Ishikawa (cell line): Measurements from ENCODE around the gene MECP2.

Experiments used
- CEBPB ChIP-seq: IDR thresholded peaks from 2 replicates; pipeline ENCODE4 v1.6.1; 2012
- CREB1 ChIP-seq: IDR thresholded peaks from 2 replicates; pipeline ENCODE4 v1.6.1; 2012; ENCODE audit warnings: low read depth
- EGR1 ChIP-seq: IDR thresholded peaks from 2 replicates; pipeline ENCODE4 v1.6.1; 2012
- EP300 ChIP-seq: IDR thresholded peaks from 2 replicates; pipeline ENCODE4 v1.6.1; 2012; ENCODE audit warnings: borderline replicate concordance
- FOXM1 ChIP-seq: IDR thresholded peaks from 2 replicates; pipeline ENCODE4 v1.6.1; 2012; ENCODE audit warnings: low read depth, borderline replicate concordance
- RAD21 ChIP-seq: IDR thresholded peaks from 2 replicates; pipeline ENCODE4 v1.6.1; 2012; ENCODE audit warnings: low read depth
- TAF1 ChIP-seq: IDR thresholded peaks from 2 replicates; pipeline ENCODE4 v1.6.1; 2012; ENCODE audit warnings: low read depth, mild to moderate bottlenecking
- TCF12 ChIP-seq: IDR thresholded peaks from 2 replicates; pipeline ENCODE4 v1.6.1; 2012; ENCODE audit warnings: low read depth
- TEAD4 ChIP-seq: IDR thresholded peaks from 2 replicates; pipeline ENCODE4 v1.6.1; 2012
- YY1 ChIP-seq: IDR thresholded peaks from 2 replicates; pipeline ENCODE4 v1.6.1; 2012; ENCODE audit warnings: low read depth
- ZBTB7A ChIP-seq: IDR thresholded peaks from 2 replicates; pipeline ENCODE4 v1.6.1; 2012; ENCODE audit warnings: low read depth
- TF ChIP-seq, protein P1 (sequence below): IDR thresholded peaks from 2 replicates; pipeline ENCODE4 v1.6.1; 2012
- TF ChIP-seq, protein P2 (sequence below): IDR thresholded peaks from 2 replicates; pipeline ENCODE4 v1.6.1; 2012; ENCODE audit warnings: low read depth, mild to moderate bottlenecking
- TF ChIP-seq, protein P3 (sequence below): IDR thresholded peaks from 2 replicates; pipeline ENCODE4 v1.6.1; 2012

Gene MECP2

DNA sequence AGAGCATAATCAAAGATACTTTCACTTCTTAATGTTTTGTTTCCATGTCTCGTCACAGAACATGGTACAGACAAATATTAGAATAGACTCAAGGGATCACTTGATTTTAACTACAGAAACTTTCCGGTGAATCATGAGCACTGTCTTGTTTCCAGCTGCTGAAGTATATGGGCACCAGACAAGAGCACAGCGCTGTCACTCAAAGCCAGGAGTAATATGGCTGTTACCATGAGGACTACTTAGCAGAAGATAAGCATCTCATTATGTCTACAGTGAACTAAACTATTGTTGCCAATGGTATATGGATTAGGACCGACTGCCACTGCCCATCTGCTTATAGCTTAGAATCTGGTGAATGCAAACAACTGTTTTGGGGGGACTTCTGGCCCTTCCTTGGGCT lies 34.3 kb downstream of the MECP2 start:
- TF ChIP-seq EP300 = no peak
- no peak for TF ChIP-seq RAD21
- TF ChIP-seq ZBTB7A = no peak
- TF ChIP-seq, protein P1, sequence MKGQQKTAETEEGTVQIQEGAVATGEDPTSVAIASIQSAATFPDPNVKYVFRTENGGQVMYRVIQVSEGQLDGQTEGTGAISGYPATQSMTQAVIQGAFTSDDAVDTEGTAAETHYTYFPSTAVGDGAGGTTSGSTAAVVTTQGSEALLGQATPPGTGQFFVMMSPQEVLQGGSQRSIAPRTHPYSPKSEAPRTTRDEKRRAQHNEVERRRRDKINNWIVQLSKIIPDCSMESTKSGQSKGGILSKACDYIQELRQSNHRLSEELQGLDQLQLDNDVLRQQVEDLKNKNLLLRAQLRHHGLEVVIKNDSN = no peak
- TF ChIP-seq YY1 = no peak
- TF ChIP-seq TEAD4 = no peak
- no peak for TF ChIP-seq CREB1

DNA sequence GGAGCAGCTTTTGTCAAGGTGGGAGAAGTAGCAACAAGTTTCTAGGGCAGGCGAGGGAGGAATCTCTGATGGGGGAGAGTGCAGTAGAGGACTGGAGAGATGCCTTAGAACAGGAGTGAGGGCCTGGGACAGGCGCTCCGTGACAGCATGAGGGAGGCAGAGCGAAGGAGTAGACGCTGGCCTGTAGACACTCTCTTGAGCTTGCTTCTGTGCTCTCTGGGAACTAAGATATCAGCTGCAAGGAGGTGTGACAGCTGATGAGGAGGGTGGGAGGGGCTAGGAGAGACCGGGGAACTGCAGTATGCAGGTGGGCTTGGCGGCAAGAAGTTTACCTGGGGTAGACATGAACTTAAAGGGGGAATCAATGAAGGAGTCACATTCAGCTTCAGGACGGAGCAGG lies 35.7 kb downstream of the MECP2 start:
- TF ChIP-seq, protein P2, sequence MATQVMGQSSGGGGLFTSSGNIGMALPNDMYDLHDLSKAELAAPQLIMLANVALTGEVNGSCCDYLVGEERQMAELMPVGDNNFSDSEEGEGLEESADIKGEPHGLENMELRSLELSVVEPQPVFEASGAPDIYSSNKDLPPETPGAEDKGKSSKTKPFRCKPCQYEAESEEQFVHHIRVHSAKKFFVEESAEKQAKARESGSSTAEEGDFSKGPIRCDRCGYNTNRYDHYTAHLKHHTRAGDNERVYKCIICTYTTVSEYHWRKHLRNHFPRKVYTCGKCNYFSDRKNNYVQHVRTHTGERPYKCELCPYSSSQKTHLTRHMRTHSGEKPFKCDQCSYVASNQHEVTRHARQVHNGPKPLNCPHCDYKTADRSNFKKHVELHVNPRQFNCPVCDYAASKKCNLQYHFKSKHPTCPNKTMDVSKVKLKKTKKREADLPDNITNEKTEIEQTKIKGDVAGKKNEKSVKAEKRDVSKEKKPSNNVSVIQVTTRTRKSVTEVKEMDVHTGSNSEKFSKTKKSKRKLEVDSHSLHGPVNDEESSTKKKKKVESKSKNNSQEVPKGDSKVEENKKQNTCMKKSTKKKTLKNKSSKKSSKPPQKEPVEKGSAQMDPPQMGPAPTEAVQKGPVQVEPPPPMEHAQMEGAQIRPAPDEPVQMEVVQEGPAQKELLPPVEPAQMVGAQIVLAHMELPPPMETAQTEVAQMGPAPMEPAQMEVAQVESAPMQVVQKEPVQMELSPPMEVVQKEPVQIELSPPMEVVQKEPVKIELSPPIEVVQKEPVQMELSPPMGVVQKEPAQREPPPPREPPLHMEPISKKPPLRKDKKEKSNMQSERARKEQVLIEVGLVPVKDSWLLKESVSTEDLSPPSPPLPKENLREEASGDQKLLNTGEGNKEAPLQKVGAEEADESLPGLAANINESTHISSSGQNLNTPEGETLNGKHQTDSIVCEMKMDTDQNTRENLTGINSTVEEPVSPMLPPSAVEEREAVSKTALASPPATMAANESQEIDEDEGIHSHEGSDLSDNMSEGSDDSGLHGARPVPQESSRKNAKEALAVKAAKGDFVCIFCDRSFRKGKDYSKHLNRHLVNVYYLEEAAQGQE = no peak
- TF ChIP-seq CEBPB (no peak), TCF12 (no peak), ZBTB7A (no peak), TEAD4 (no peak), TAF1 (no peak), CREB1 (no peak), YY1 (no peak), EP300 (no peak), EGR1 (no peak), FOXM1 (no peak), RAD21 (no peak)
- TF ChIP-seq, protein P3, sequence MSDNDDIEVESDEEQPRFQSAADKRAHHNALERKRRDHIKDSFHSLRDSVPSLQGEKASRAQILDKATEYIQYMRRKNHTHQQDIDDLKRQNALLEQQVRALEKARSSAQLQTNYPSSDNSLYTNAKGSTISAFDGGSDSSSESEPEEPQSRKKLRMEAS = no peak

DNA sequence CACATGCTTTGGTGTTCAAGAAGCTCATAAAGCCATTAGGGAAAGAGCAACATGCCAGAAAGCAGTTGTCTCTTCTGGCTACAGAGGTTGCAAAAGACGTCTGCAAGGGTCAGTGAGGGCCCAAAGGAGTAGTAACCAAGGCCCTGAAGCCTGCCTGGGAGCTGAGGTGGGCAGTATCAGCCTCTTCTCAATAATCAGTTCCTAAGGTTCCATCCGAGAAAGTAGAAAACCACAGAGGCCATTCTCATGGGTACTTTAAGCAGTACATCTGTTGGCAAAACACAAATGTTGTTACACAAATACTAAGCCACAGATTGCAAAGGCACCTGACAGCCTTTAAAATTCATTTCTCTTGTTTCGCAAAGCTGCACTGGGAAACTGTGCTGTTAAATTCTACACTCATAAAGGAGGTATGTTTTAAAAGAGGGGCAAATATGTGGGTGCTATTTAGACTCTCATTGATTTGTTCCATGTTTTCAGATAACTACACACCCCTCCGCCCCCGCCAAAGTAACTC lies 37.7 kb downstream of the MECP2 start:
- TF ChIP-seq TEAD4 (no peak), TAF1 (no peak), ZBTB7A (no peak), YY1 (no peak)

DNA sequence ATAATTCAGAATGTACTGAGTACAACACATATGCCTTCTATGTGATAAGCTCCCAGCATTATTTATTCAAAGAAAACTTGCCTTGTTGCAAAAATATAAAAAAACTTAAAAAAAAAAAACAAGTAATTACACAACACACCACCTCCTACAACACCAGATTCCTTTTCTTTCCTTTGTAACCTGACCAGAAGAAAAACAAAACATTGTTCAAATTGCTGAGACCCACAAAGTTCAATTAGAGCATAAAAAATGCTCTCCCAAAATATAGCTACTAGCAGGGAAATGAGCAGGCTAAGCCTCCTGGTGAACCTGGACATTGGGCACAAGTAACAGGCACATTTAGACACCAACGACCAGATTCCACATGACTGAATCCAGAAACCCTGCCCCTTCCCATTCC lies 38.3 kb downstream of the MECP2 start:
- TF ChIP-seq, protein P2 = no peak
- TF ChIP-seq TCF12 = no peak
- no peak for TF ChIP-seq EGR1
- TF ChIP-seq YY1 = no peak
- TF ChIP-seq TEAD4 = no peak
- TF ChIP-seq CREB1 = no peak
- TF ChIP-seq, protein P3 = no peak
- no peak for TF ChIP-seq CEBPB
- TF ChIP-seq ZBTB7A = no peak
- no peak for TF ChIP-seq TAF1
- no peak for TF ChIP-seq EP300
- TF ChIP-seq, protein P1 = no peak

DNA sequence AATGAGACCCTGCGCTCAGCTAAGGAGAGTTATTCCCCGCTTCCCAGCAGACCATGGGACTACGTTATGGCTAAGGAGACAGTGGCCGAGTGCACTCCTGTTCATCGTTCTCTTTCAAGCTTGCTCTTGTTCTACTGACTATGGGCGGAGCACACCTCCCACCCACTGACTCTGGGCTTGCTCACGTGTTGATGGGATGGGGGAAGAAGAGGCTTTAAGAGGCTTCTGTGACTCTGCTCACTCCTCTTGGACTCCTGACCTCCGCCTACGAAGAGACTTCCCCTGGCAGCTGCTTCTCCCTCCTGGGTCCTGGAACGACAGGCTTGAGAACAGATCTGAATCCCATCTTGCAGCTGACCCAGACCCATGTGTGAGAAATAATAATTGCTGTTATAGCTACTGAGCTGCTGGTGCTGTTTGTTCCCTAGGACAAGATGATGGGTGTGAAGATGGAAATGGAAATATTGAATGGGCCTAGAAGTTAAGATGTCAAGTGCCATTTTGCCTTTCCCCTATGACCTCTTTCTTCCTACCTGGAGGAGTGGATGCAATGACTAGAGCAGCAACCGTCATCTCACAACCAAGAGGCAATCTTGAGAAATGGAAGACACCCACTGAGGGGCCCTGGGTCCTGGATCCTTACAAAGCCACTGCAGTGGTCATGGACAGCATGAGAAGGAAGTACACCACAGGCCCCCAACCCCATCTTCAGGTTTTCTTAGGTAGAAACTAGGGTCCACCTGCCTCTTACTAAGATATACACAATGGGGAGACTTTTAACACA lies 39.1 kb downstream of the MECP2 start:
- TF ChIP-seq RAD21 = no peak

DNA sequence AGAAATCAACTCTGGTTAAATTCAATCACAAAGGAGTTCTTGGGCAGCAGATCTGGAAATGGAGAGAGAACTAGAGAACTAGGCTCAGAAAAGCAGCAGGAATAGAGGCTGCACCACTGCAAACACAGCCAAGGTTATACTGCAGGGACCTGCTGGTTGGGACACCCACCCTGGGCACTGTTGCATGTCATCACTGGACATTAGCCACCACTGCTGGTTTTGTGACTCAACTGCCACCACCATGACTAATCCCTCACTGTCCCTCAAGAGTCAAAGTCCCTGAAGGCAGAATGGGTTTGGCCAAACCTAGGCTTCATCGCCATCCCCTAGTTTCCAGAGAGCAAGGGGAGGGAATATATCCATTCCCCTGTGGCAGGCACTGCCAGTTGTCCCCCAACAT lies 39.7 kb downstream of the MECP2 start:
- no peak for TF ChIP-seq CREB1
- TF ChIP-seq TCF12 = no peak
- TF ChIP-seq, protein P2 = no peak
- no peak for TF ChIP-seq TAF1
- no peak for TF ChIP-seq FOXM1
